ENCODE data around the gene TDRD9. TPM values are rescaled to one million over a fixed set of nuclear protein-coding genes. Genes with fewer than 3 reads are reported as not detected.

The TDRD9 gene
- polyA plus RNA-seq, 4 donors: 0.27 to 0.89 (median 0.45) TPM

GRCh38 chr14:104078031-104078455 lies 149.8 kb downstream of the TDRD9 start:
- H3K27me3 ChIP-seq (ENCODE audit: control insufficient read depth in 3 of 3, insufficient read depth in 3 of 3, low read length in 3 of 3): no peaks in the 10 kb centered on the region
- H3K36me3 ChIP-seq (ENCODE audit: control insufficient read depth in 3 of 3, insufficient read depth in 2 of 3, low read depth in 1 of 3, low read length in 3 of 3): no peaks in the 10 kb centered on the region
- H3K27ac ChIP-seq (ENCODE audit: low read depth in 1 of 3, low read length in 2 of 3): no peak overlapping the region
- peaks cover 0 to 9% of the 10 kb centered on the region in 2 donors for H3K9me3 ChIP-seq (ENCODE audit: control insufficient read depth in 2 of 2, insufficient read depth in 1 of 2, low read depth in 1 of 2, low read length in 1 of 2)
- 1% methylated on average over 7 of the region's 7 CpGs for WGBS, 3 donors
- H3K4me1 ChIP-seq (ENCODE audit: control insufficient read depth in 3 of 3, insufficient read depth in 2 of 3, low read depth in 1 of 3, low read length in 2 of 3): peaks cover 0 to 22% (median 0%) of the 10 kb centered on the region in 3 donors
- no peak overlapping the region for H3K4me3 ChIP-seq (ENCODE audit: low read depth in 1 of 3, low read length in 3 of 3)
- FAIRE-seq (no peak), DNase-seq (peak; percentile 93 to 95)

- Histone ChIP-seq H3K9me3 (ENCODE audit: control insufficient read depth in 2 of 2, insufficient read depth in 1 of 2, low read depth in 1 of 2, low read length in 1 of 2) (no peaks in the 10 kb centered on the region), H3K27ac (ENCODE audit: low read depth in 1 of 3, low read length in 2 of 3) (no peak overlapping the region), H3K36me3 (ENCODE audit: control insufficient read depth in 3 of 3, insufficient read depth in 2 of 3, low read depth in 1 of 3, low read length in 3 of 3) (no peaks in the 10 kb centered on the region), H3K27me3 (ENCODE audit: control insufficient read depth in 3 of 3, insufficient read depth in 3 of 3, low read length in 3 of 3) (peaks cover 0 to 9% (median 0%) of the 10 kb centered on the region in 3 donors), H3K4me3 (ENCODE audit: low read depth in 1 of 3, low read length in 3 of 3) (no peak overlapping the region), H3K4me1 (ENCODE audit: control insufficient read depth in 3 of 3, insufficient read depth in 2 of 3, low read depth in 1 of 3, low read length in 2 of 3) (peaks cover 0 to 33% (median 7%) of the 10 kb centered on the region in 3 donors)
- DNase-seq: no peak
- WGBS, 3 donors: 74 to 85% (median 81%) methylated on average over 22 to 23 of the region's 23 CpGs
- no peak for FAIRE-seq
Observed at GRCh38 chr14:104080376-104081260, 152.4 kb downstream of the TDRD9 start.

GRCh38 chr14:104081261-104081835 lies 153.1 kb downstream of the TDRD9 start:
- H3K4me1 ChIP-seq (ENCODE audit: control insufficient read depth in 3 of 3, insufficient read depth in 2 of 3, low read depth in 1 of 3, low read length in 2 of 3): peaks cover 0 to 33% (median 7%) of the 10 kb centered on the region in 3 donors
- DNase-seq: peak; percentile 68 to 84
- FAIRE-seq: no peak
- 12 to 60% (median 49%) methylated on average over 17 of the region's 17 CpGs for WGBS, 3 donors
- H3K27ac ChIP-seq (ENCODE audit: low read depth in 1 of 3, low read length in 2 of 3): peak overlapping the region in 2 of 3 donors; percentile 24 to 30
- peaks cover 0 to 9% (median 0%) of the 10 kb centered on the region in 3 donors for H3K27me3 ChIP-seq (ENCODE audit: control insufficient read depth in 3 of 3, insufficient read depth in 3 of 3, low read length in 3 of 3)
- no peaks in the 10 kb centered on the region for H3K36me3 ChIP-seq (ENCODE audit: control insufficient read depth in 3 of 3, insufficient read depth in 2 of 3, low read depth in 1 of 3, low read length in 3 of 3)
- no peaks in the 10 kb centered on the region for H3K9me3 ChIP-seq (ENCODE audit: control insufficient read depth in 2 of 2, insufficient read depth in 1 of 2, low read depth in 1 of 2, low read length in 1 of 2)
- H3K4me3 ChIP-seq (ENCODE audit: low read depth in 1 of 3, low read length in 3 of 3): no peak overlapping the region

- Histone ChIP-seq H3K36me3 (ENCODE audit: control insufficient read depth in 3 of 3, insufficient read depth in 2 of 3, low read depth in 1 of 3, low read length in 3 of 3) (no peaks in the 10 kb centered on the region), H3K27me3 (ENCODE audit: control insufficient read depth in 3 of 3, insufficient read depth in 3 of 3, low read length in 3 of 3) (peaks cover 0 to 9% (median 0%) of the 10 kb centered on the region in 3 donors), H3K4me3 (ENCODE audit: low read depth in 1 of 3, low read length in 3 of 3) (no peak overlapping the region), H3K9me3 (ENCODE audit: control insufficient read depth in 2 of 2, insufficient read depth in 1 of 2, low read depth in 1 of 2, low read length in 1 of 2) (no peaks in the 10 kb centered on the region), H3K4me1 (ENCODE audit: control insufficient read depth in 3 of 3, insufficient read depth in 2 of 3, low read depth in 1 of 3, low read length in 2 of 3) (peaks cover 0 to 39% (median 11%) of the 10 kb centered on the region in 3 donors), H3K27ac (ENCODE audit: low read depth in 1 of 3, low read length in 2 of 3) (peak overlapping the region in 1 of 3 donors; percentile 24)
- WGBS, 3 donors: 32 to 68% (median 42%) methylated on average over 14 to 15 of the region's 15 CpGs
- DNase-seq (no peak), FAIRE-seq (no peak)
Observed at GRCh38 chr14:104081951-104082464, 153.8 kb downstream of the TDRD9 start.

- H3K27ac ChIP-seq (ENCODE audit: low read depth in 1 of 3, low read length in 2 of 3): peak overlapping the region in 1 of 3 donors; percentile 40
- peaks cover 0 to 9% (median 0%) of the 10 kb centered on the region in 3 donors for H3K27me3 ChIP-seq (ENCODE audit: control insufficient read depth in 3 of 3, insufficient read depth in 3 of 3, low read length in 3 of 3)
- no peaks in the 10 kb centered on the region for H3K36me3 ChIP-seq (ENCODE audit: control insufficient read depth in 3 of 3, insufficient read depth in 2 of 3, low read depth in 1 of 3, low read length in 3 of 3)
- FAIRE-seq (no peak), DNase-seq (peak in 1 of 2 donors; percentile 76)
- no peaks in the 10 kb centered on the region for H3K9me3 ChIP-seq (ENCODE audit: control insufficient read depth in 2 of 2, insufficient read depth in 1 of 2, low read depth in 1 of 2, low read length in 1 of 2)
- 14 to 49% (median 25%) methylated on average over 12 of the region's 12 CpGs for WGBS, 3 donors
- H3K4me3 ChIP-seq (ENCODE audit: low read depth in 1 of 3, low read length in 3 of 3): no peak overlapping the region
- H3K4me1 ChIP-seq (ENCODE audit: control insufficient read depth in 3 of 3, insufficient read depth in 2 of 3, low read depth in 1 of 3, low read length in 2 of 3): peaks cover 0 to 47% (median 18%) of the 10 kb centered on the region in 3 donors
Observed at GRCh38 chr14:104082807-104083206, 154.6 kb downstream of the TDRD9 start.

- DNase-seq (no peak), FAIRE-seq (no peak)
- H3K4me1 ChIP-seq (ENCODE audit: control insufficient read depth in 3 of 3, insufficient read depth in 2 of 3, low read depth in 1 of 3, low read length in 2 of 3): peaks cover 2 to 53% (median 19%) of the 10 kb centered on the region in 3 donors
- 43 to 57% (median 53%) methylated on average over 16 of the region's 16 CpGs for WGBS, 3 donors
- H3K27me3 ChIP-seq (ENCODE audit: control insufficient read depth in 3 of 3, insufficient read depth in 3 of 3, low read length in 3 of 3): peaks cover 0 to 9% (median 0%) of the 10 kb centered on the region in 3 donors
- H3K36me3 ChIP-seq (ENCODE audit: control insufficient read depth in 3 of 3, insufficient read depth in 2 of 3, low read depth in 1 of 3, low read length in 3 of 3): no peaks in the 10 kb centered on the region
- H3K4me3 ChIP-seq (ENCODE audit: low read depth in 1 of 3, low read length in 3 of 3): no peak overlapping the region
- H3K9me3 ChIP-seq (ENCODE audit: control insufficient read depth in 2 of 2, insufficient read depth in 1 of 2, low read depth in 1 of 2, low read length in 1 of 2): no peaks in the 10 kb centered on the region
- no peak overlapping the region for H3K27ac ChIP-seq (ENCODE audit: low read depth in 1 of 3, low read length in 2 of 3)
Observed at GRCh38 chr14:104084251-104085002, 156.2 kb downstream of the TDRD9 start.

- Histone ChIP-seq H3K27me3 (ENCODE audit: control insufficient read depth in 3 of 3, insufficient read depth in 3 of 3, low read length in 3 of 3) (peaks cover 0 to 9% (median 0%) of the 10 kb centered on the region in 3 donors), H3K36me3 (ENCODE audit: control insufficient read depth in 3 of 3, insufficient read depth in 2 of 3, low read depth in 1 of 3, low read length in 3 of 3) (no peaks in the 10 kb centered on the region), H3K27ac (ENCODE audit: low read depth in 1 of 3, low read length in 2 of 3) (no peak within 1 kb of the TSS), H3K9me3 (ENCODE audit: control insufficient read depth in 2 of 2, insufficient read depth in 1 of 2, low read depth in 1 of 2, low read length in 1 of 2) (no peaks in the 10 kb centered on the region), H3K4me3 (ENCODE audit: low read depth in 1 of 3, low read length in 3 of 3) (peak within 1 kb of the TSS in 2 of 3 donors; percentile 19 to 33), H3K4me1 (ENCODE audit: control insufficient read depth in 3 of 3, insufficient read depth in 2 of 3, low read depth in 1 of 3, low read length in 2 of 3) (peaks cover 2 to 53% (median 19%) of the 10 kb centered on the region in 3 donors)
- 14 to 20% (median 19%) methylated on average over 30 to 68 of the region's 70 CpGs for WGBS, 3 donors
- peak in 1 of 2 donors; percentile 54 for DNase-seq
- FAIRE-seq: no peak
Observed at GRCh38 chr14:104085032-104085888, 157.0 kb downstream of the TDRD9 start, which contains the start of gene ASPG. Gene ASPG (plus strand): TSS chr14:104085700. CDS start chr14:104085771, 71 bp downstream.
